ENCODE results near the gene TNP2. TPM values are rescaled to one million over a fixed set of nuclear protein-coding genes. Genes with fewer than 3 reads are reported as not detected.

The TNP2 gene
- total RNA-seq, 8 experiments from 2014 or later, result 0.17 to 0.66 (median 0.55) TPM; not detected in 2

DNA sequence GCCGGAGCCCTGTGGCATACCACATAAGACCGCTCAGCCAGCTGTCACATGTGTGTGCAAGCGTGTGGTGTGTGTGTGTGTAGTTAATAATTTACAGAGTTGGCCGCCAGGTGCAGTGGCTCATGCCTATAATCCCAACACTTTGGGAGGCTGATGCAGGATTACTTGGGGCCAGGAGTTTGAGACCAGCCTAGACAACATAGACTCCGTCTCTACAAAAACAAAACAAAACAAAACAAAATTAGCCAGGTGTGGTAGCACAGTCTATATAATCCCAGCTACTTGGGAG lies 33.5 kb downstream of the TNP2 start:
- 83 to 100% (median 93%) methylated on average over 1 to 3 of the region's 5 CpGs; no CpG with 5 or more reads in 3 of the 10 experiments for WGBS, 10 experiments
- H3K27ac ChIP-seq, result no peak overlapping the region
- peaks cover 0 to 3% of the 10 kb centered on the region in 2 donors for H3K4me1 ChIP-seq (replicated peaks in 1 of 2)
- in situ Hi-C loops (cut with MboI; ENCODE audit: low pct_unique_long_range_greater_than_20kb in 2 of 9, low sequenced_read_pairs in 9 of 9, unreplicated experiment in 9 of 9), result no loop called here
- ATAC-seq (replicated peaks in 6 of 8), result no peak
- H3K4me3 ChIP-seq, result no peak overlapping the region

DNA sequence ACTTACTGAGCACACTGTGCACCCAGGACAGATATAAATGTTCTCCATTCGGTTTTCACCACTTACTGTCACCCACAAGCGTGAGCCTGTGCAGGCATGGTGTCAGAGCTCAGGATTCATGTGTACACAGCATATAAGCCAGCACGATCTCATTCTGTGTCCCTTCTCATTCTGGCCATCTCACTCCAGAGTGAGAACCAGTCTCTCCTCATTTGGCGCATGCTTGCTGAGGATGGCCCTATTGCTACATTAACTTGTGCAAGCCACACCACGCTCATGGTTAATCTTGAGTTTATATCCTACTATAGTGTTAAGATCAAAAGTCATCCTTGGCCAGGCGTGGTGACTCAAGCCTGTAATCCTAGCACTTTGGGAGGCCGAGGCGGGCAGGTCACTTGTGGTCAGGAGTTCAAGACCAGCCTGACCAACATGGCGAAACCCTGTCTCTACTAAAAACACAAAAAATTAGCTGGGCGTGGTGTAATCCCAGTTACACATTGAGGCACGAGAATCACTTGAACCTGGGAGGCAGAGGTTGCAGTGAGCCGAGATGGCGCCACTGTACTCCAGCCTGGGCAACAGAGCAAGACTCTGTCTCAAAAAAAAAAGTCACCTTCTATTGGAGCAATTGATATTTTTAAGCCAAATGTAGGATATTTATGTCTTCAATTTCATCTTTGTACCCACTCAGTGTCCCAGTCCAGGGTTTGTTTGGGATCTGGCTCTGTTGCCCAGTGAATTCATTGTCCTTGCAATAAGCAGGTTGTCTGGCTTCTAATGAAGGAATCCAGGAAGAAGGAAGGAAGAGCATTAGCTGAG lies 34.0 kb downstream of the TNP2 start:
- in situ Hi-C loops (cut with MboI; ENCODE audit: low pct_unique_long_range_greater_than_20kb in 2 of 9, low sequenced_read_pairs in 9 of 9, unreplicated experiment in 9 of 9), result no loop called here
- ATAC-seq (replicated peaks in 6 of 8), result no peak
- Histone ChIP-seq H3K4me1 (replicated peaks in 1 of 2) (peaks cover 0 to 3% of the 10 kb centered on the region in 2 donors), H3K4me3 (no peak overlapping the region), H3K27ac (no peak overlapping the region)
- 81 to 96% (median 95%) methylated on average over 4 to 11 of the region's 13 CpGs; no CpG with 5 or more reads in 3 of the 10 experiments for WGBS, 10 experiments

- in situ Hi-C loops (cut with MboI; ENCODE audit: low pct_unique_long_range_greater_than_20kb in 2 of 9, low sequenced_read_pairs in 9 of 9, unreplicated experiment in 9 of 9), result no loop called here
- ATAC-seq (replicated peaks in 6 of 8), result no peak
- Histone ChIP-seq H3K4me1 (replicated peaks in 1 of 2) (peaks cover 0 to 3% of the 10 kb centered on the region in 2 donors), H3K4me3 (no peak overlapping the region), H3K27ac (no peak overlapping the region)
- WGBS, 10 experiments, result 50 to 100% (median 80%) methylated on average over 1 to 5 of the region's 8 CpGs; no CpG with 5 or more reads in 1 of the 10 experiments
Observed at GRCh38 chr16:11233727-11234376, 35.3 kb downstream of the TNP2 start.

- 20 to 100% (median 79%) methylated on average over 1 to 8 of the region's 35 CpGs; no CpG with 5 or more reads in 2 of the 10 experiments for WGBS, 10 experiments
- ATAC-seq (replicated peaks in 6 of 8), result no peak
- peaks cover 0 to 3% of the 10 kb centered on the region in 2 donors for H3K4me1 ChIP-seq (replicated peaks in 1 of 2)
- no peak overlapping the region for H3K27ac ChIP-seq
- H3K4me3 ChIP-seq, result no peak overlapping the region
- in situ Hi-C loops (cut with MboI; ENCODE audit: low pct_unique_long_range_greater_than_20kb in 2 of 9, low sequenced_read_pairs in 9 of 9, unreplicated experiment in 9 of 9), result no loop called here
Observed at GRCh38 chr16:11232852-11233726, 36.0 kb downstream of the TNP2 start.

DNA sequence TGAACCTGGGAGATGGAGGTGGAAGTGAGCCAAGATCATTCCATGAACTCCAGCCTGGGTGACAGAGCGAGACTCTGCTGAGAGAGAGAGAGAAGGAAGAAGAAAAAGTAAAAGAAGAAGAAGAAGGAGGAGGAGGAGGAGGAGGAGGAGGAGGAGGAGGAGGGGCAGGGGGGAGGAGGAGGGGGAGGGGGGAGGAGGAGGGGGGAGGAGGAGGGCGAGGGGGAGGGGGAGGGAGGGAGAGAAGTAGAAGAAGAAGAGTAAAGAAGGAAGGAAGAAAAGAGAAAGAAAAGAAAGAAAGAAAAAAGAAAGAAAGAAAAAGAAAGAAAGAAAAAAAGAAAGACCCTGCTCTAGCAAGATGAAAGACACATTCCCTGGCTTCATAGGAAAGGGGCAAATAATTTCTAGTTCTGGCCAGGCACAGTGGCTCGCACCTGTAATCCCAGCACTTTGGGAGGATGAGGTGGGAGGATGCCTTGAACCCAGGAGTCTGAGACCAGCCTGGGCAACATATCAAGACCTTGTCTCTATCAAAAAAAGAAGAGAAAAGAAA lies 36.7 kb downstream of the TNP2 start:
- ATAC-seq (replicated peaks in 6 of 8), result no peak
- in situ Hi-C loops (cut with MboI; ENCODE audit: low pct_unique_long_range_greater_than_20kb in 2 of 9, low sequenced_read_pairs in 9 of 9, unreplicated experiment in 9 of 9), result no loop called here
- H3K27ac ChIP-seq, result no peak overlapping the region
- H3K4me3 ChIP-seq, result no peak overlapping the region
- peaks cover 0 to 3% of the 10 kb centered on the region in 2 donors for H3K4me1 ChIP-seq (replicated peaks in 1 of 2)
- WGBS, 10 experiments, result 90 to 100% (median 100%) methylated on average over 1 of the region's 3 CpGs; no CpG with 5 or more reads in 7 of the 10 experiments

- Histone ChIP-seq H3K27ac (no peak overlapping the region), H3K4me3 (no peak overlapping the region), H3K4me1 (replicated peaks in 1 of 2) (peaks cover 0 to 3% of the 10 kb centered on the region in 2 donors)
- WGBS, 10 experiments, result 20 to 100% (median 86%) methylated on average over 1 to 7 of the region's 10 CpGs
- peak in 1 of 8 experiments; percentile 21 for ATAC-seq (replicated peaks in 6 of 8)
- in situ Hi-C loops (cut with MboI; ENCODE audit: low pct_unique_long_range_greater_than_20kb in 2 of 9, low sequenced_read_pairs in 9 of 9, unreplicated experiment in 9 of 9), result no loop called here
Observed at GRCh38 chr16:11231367-11231970, 37.7 kb downstream of the TNP2 start.

DNA sequence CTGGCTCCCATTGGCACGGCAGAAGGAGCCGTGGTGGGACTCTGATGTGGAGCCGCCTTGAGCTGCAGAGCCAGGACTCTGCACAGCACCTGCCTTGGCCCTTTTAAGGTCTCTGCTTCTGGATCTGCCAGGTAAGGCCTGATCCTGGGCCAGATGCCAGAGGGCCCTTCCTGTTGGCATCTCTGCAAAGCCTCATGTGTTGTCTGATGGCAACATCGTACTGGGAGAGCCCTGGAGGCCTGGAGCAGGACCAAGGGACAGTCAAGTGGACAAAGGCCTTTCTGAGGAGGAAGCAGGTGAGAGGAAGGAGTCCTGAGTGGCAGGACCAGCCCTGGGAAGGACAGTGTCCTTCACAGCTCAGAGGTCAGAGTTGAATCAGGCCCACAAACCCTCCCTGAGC lies 39.2 kb downstream of the TNP2 start:
- in situ Hi-C loops (cut with MboI; ENCODE audit: low pct_unique_long_range_greater_than_20kb in 2 of 9, low sequenced_read_pairs in 9 of 9, unreplicated experiment in 9 of 9), result no loop called here
- H3K4me3 ChIP-seq, result no peak overlapping the region
- no peak overlapping the region for H3K27ac ChIP-seq
- WGBS, 10 experiments, result 67 to 100% (median 80%) methylated on average over 1 to 3 of the region's 4 CpGs; no CpG with 5 or more reads in 5 of the 10 experiments
- H3K4me1 ChIP-seq (replicated peaks in 1 of 2), result peaks cover 0 to 3% of the 10 kb centered on the region in 2 donors
- no peak for ATAC-seq (replicated peaks in 6 of 8)

GRCh38 chr16:11229432-11229831 lies 39.7 kb downstream of the TNP2 start:
- no peak for ATAC-seq (replicated peaks in 6 of 8)
- Histone ChIP-seq H3K4me3 (no peak overlapping the region), H3K27ac (no peak overlapping the region), H3K4me1 (replicated peaks in 1 of 2) (peaks cover 0 to 3% of the 10 kb centered on the region in 2 donors)
- in situ Hi-C loops (cut with MboI; ENCODE audit: low pct_unique_long_range_greater_than_20kb in 2 of 9, low sequenced_read_pairs in 9 of 9, unreplicated experiment in 9 of 9), result no loop called here
- WGBS, 10 experiments, result 40 to 96% (median 71%) methylated on average over 1 to 5 of the region's 5 CpGs; no CpG with 5 or more reads in 3 of the 10 experiments

DNA sequence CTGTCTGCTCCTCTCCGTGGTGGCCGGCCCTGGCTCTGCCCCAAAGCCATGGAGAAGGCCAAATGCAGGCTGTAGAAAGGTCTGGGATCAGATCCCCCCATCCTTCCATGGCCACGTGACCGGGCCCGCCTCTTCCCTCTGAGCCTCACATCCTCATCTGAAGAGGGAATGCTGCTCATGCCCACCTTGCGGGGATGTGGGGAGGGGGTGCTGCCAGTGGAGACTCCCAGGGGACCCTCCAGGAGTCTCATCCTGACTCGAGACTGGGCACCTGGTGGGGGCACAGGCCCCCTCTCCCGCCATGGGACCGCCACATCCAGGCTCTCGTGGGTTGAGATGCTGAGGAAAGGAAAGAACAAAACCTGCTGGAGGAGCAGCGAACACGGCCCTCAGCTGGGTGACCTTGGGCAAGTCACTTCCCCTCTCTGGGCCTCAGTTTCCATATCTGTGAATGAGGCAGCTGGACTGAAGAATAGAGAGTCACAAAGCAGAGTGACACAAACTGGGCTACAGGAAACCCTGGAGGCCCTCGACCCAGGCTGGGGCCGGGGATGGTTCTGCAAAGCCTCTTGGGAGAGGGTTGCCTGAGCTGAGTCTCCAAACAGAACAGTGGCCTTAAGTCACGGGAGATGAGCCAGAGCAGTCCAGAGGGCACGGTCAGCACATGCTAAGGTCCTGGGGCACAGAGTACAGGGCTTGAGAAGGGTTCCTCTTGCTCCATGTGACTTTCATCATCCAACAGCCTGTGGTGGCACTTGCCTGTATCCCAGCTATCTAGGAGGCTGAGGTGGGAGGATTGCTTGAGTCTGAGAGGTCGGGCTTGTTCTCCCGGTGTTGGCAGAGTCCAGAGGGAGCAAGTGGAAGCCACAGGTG lies 43.2 kb downstream of the TNP2 start:
- Histone ChIP-seq H3K4me1 (replicated peaks in 1 of 2) (no peaks in the 10 kb centered on the region), H3K27ac (no peak overlapping the region), H3K4me3 (no peak overlapping the region)
- WGBS, 10 experiments, result 60 to 100% (median 90%) methylated on average over 2 to 6 of the region's 18 CpGs; no CpG with 5 or more reads in 3 of the 10 experiments
- in situ Hi-C loops (cut with MboI; ENCODE audit: low pct_unique_long_range_greater_than_20kb in 2 of 9, low sequenced_read_pairs in 9 of 9, unreplicated experiment in 9 of 9), result no loop called here
- ATAC-seq (replicated peaks in 6 of 8), result no peak

GRCh38 chr16:11224894-11225676 lies 44.0 kb downstream of the TNP2 start:
- in situ Hi-C loops (cut with MboI; ENCODE audit: low pct_unique_long_range_greater_than_20kb in 2 of 9, low sequenced_read_pairs in 9 of 9, unreplicated experiment in 9 of 9), result no loop called here
- 13 to 94% (median 85%) methylated on average over 2 to 9 of the region's 21 CpGs; no CpG with 5 or more reads in 4 of the 10 experiments for WGBS, 10 experiments
- Histone ChIP-seq H3K27ac (no peak overlapping the region), H3K4me1 (replicated peaks in 1 of 2) (no peaks in the 10 kb centered on the region), H3K4me3 (no peak overlapping the region)
- no peak for ATAC-seq (replicated peaks in 6 of 8)
